Activated T-helper 17 cell treated with anti-CD3 and anti-CD28 coated beads, Interleukin-2, amount 50 U/mL, for 72 hours (primary cell): Measurements from ENCODE around the gene PRRG1. TPM values are rescaled to one million over a fixed set of nuclear protein-coding genes. Genes with fewer than 3 reads are reported as not detected.
"Not testable (repeated sequence)": the region's sequence is repeated elsewhere in the genome, so short reads cannot be mapped to it uniquely, and the experiment has no call there.

Experiments used
- ATAC-seq: fragments of 150-1000 bp; cut with Tn5 transposase; replicated peaks from 2 replicates; pipeline ENCODE4 v1.10.0; 2021; ENCODE audit warnings: mild to moderate bottlenecking, moderate library complexity
- H3K27ac Mint-ChIP-seq: one replicate; pipeline ENCODE4 v1.8.0; 2022; ENCODE audit warnings: mixed read lengths
- H3K27me3 Mint-ChIP-seq: one replicate; pipeline ENCODE4 v1.8.0; 2022; ENCODE audit warnings: mixed read lengths
- H3K36me3 Mint-ChIP-seq: one replicate; pipeline ENCODE4 v1.8.0; 2022; ENCODE audit warnings: low read depth, mild to moderate bottlenecking, mixed read lengths
- H3K4me1 Mint-ChIP-seq: one replicate; pipeline ENCODE4 v1.8.0; 2022; ENCODE audit warnings: mixed read lengths
- H3K4me3 Mint-ChIP-seq: one replicate; pipeline ENCODE4 v1.8.0; 2022; ENCODE audit warnings: mild to moderate bottlenecking, mixed read lengths
- H3K9me3 Mint-ChIP-seq: one replicate; pipeline ENCODE4 v1.8.0; 2022; ENCODE audit warnings: mixed read lengths
- total RNA-seq, 2 donors: library from RNA; stranded (reverse); gene quantifications; one replicate each; pipeline ENCODE4 v1.2.3, GENCODE V29; 2022

Gene PRRG1
- total RNA-seq, 2 donors from 2014 or later, result not detected

- no peaks in the 10 kb centered on the region for H3K36me3 Mint-ChIP-seq
- no peak overlapping the region for H3K4me3 Mint-ChIP-seq
- H3K27me3 Mint-ChIP-seq, result no peaks in the 10 kb centered on the region
- H3K4me1 Mint-ChIP-seq, result no peaks in the 10 kb centered on the region
- H3K27ac Mint-ChIP-seq, result no peak overlapping the region
- no peak for ATAC-seq
- H3K9me3 Mint-ChIP-seq, result no peaks in the 10 kb centered on the region
Measured at GRCh38 chrX:37470711-37471110, 121.5 kb downstream of the PRRG1 start.

DNA sequence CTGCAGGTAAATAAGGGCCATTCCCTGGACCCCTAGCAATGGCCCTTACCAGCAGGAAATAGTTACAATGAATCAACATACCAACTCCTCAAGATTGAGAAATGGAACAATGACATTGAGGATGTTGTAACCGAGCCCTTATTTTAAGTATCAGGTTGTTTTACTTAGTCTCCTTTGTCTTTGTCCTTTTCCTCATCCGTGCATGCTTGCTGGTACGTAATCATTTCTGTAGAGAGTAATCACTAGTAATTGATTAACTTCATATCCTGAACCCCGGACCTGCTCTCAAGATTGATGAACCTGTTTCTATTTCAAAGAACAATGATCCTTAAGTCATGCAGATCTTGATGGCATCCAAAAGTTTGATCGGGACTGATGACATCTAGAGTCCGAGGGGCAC, 123.7 kb downstream of the PRRG1 start:
- Mint-ChIP-seq H3K27ac (no peak overlapping the region), H3K4me1 (no peaks in the 10 kb centered on the region), H3K9me3 (no peaks in the 10 kb centered on the region), H3K36me3 (no peaks in the 10 kb centered on the region), H3K4me3 (no peak overlapping the region), H3K27me3 (peaks cover 4% of the 10 kb centered on the region)
- no peak for ATAC-seq

DNA sequence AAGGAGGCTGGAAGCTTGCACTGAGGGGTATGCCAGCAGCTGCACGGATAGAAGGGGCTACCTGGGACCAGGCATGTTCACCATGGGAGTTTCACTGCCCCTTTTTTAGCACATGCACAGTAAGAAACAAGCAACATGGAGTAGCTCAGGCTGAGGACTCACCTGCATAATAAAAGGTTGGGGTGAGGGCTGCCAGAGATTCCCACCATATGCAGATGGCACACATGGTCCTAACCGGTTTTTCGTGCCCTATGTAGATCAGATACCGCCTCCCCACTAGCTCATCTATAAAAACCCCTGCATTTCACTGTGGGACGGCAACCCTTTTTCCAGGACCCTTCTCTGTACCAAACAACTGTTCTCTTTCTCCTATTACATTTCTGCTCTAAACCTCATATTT, 125.3 kb downstream of the PRRG1 start:
- Mint-ChIP-seq H3K27ac (no peak overlapping the region), H3K27me3 (peaks cover 7% of the 10 kb centered on the region), H3K4me3 (no peak overlapping the region), H3K4me1 (no peaks in the 10 kb centered on the region), H3K9me3 (no peaks in the 10 kb centered on the region), H3K36me3 (no peaks in the 10 kb centered on the region)
- ATAC-seq, result no peak

DNA sequence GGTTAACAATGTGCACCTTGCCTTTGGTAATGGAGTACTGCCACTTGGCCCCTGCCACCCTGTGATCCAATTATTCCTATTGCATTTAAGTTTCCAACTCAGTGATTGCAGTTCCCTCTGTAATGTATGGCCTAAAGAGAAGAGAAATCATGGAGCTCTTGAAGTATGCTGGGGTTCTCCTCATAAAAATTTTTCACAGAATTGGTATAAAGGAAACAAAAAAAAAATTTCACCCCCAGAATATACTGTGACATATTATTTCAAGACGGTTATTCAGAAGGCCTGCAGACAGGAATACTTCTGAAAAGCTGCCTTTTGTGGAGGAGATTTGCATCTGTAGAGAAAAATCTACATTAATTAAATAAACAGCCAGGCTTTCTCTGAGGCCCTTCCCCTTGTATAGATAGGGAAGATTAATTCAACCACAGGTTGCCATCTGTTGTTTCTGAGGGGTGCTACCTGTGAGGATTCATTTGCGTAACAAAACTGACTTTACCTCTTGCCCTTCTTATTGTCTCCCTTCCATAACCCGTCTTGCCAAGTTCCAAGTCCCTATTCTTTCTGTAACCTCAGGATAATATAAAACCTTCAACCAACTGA, 127.5 kb downstream of the PRRG1 start:
- Mint-ChIP-seq H3K27ac (no peak overlapping the region), H3K27me3 (peaks cover 7% of the 10 kb centered on the region), H3K36me3 (no peaks in the 10 kb centered on the region), H3K4me3 (no peak overlapping the region), H3K9me3 (no peaks in the 10 kb centered on the region), H3K4me1 (no peaks in the 10 kb centered on the region)
- no peak for ATAC-seq

- H3K4me1 Mint-ChIP-seq, H3K27ac Mint-ChIP-seq, H3K4me3 Mint-ChIP-seq, ATAC-seq, H3K9me3 Mint-ChIP-seq, H3K36me3 Mint-ChIP-seq, H3K27me3 Mint-ChIP-seq: not testable (repeated sequence)
Measured at GRCh38 chrX:37484335-37484734, 135.2 kb downstream of the PRRG1 start.

- H3K27ac Mint-ChIP-seq, result no peak overlapping the region
- ATAC-seq, result no peak
- no peak overlapping the region for H3K4me3 Mint-ChIP-seq
- H3K27me3 Mint-ChIP-seq, result peaks cover 3% of the 10 kb centered on the region
- no peaks in the 10 kb centered on the region for H3K4me1 Mint-ChIP-seq
- no peaks in the 10 kb centered on the region for H3K36me3 Mint-ChIP-seq
- no peaks in the 10 kb centered on the region for H3K9me3 Mint-ChIP-seq
Measured at GRCh38 chrX:37485429-37485828, 136.3 kb downstream of the PRRG1 start.

DNA sequence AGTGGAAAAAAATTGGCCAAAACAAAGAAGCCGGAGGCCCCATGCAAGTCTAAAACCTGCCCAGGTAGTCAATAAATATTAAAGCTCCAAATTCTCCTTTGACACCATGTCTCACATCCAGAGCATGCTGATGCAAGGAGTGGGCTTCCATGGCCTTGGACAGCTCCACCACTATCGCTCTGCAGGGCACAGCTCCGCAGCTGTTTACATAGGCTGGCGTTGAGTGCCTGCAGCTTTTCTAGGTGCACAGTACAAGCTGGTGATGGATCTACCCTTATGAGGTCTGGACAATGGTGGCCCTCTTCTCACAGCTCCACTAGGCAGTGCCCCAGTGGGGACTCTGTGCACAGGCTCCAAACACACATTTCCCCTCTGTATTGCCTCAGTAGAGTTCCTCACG, 138.1 kb downstream of the PRRG1 start:
- H3K27me3 Mint-ChIP-seq, result peaks cover 3% of the 10 kb centered on the region
- H3K4me3 Mint-ChIP-seq, result no peak overlapping the region
- H3K36me3 Mint-ChIP-seq, result no peaks in the 10 kb centered on the region
- H3K4me1 Mint-ChIP-seq, result no peaks in the 10 kb centered on the region
- no peaks in the 10 kb centered on the region for H3K9me3 Mint-ChIP-seq
- no peak for ATAC-seq
- H3K27ac Mint-ChIP-seq, result no peak overlapping the region

- H3K9me3 Mint-ChIP-seq, result no peaks in the 10 kb centered on the region
- no peak overlapping the region for H3K4me3 Mint-ChIP-seq
- H3K27ac Mint-ChIP-seq, result no peak overlapping the region
- no peak for ATAC-seq
- no peaks in the 10 kb centered on the region for H3K27me3 Mint-ChIP-seq
- no peaks in the 10 kb centered on the region for H3K4me1 Mint-ChIP-seq
- no peaks in the 10 kb centered on the region for H3K36me3 Mint-ChIP-seq
Measured at GRCh38 chrX:37488323-37488722, 139.2 kb downstream of the PRRG1 start.

GRCh38 chrX:37491686-37492085, 142.5 kb downstream of the PRRG1 start:
- no peak overlapping the region for H3K27ac Mint-ChIP-seq
- no peaks in the 10 kb centered on the region for H3K4me1 Mint-ChIP-seq
- no peaks in the 10 kb centered on the region for H3K27me3 Mint-ChIP-seq
- no peaks in the 10 kb centered on the region for H3K9me3 Mint-ChIP-seq
- no peak overlapping the region for H3K4me3 Mint-ChIP-seq
- H3K36me3 Mint-ChIP-seq, result no peaks in the 10 kb centered on the region
- no peak for ATAC-seq

DNA sequence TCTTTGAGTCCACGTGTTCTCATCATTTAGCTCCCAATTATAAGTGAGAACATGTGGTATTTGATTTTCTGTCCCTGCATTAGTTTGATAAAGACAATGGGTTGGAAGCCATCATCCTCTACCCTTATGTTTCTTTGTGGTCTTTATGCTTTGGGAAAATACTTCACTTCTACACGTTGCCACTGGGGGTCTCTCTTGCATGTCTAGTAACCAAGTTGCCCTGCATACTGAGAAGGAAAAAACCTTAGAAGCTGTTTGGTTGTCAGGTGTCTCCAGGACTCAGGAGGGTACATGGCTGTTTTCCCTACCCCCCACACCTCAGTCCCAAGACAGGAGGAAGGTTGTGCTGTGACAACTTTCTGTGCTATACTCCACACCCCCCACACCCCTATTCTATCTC, 146.6 kb downstream of the PRRG1 start:
- ATAC-seq, H3K36me3 Mint-ChIP-seq, H3K4me1 Mint-ChIP-seq, H3K27ac Mint-ChIP-seq, H3K4me3 Mint-ChIP-seq, H3K9me3 Mint-ChIP-seq, H3K27me3 Mint-ChIP-seq: not testable (repeated sequence)

- not testable (repeated sequence) for H3K27me3 Mint-ChIP-seq, H3K4me3 Mint-ChIP-seq, ATAC-seq, H3K27ac Mint-ChIP-seq, H3K4me1 Mint-ChIP-seq, H3K36me3 Mint-ChIP-seq, H3K9me3 Mint-ChIP-seq
Measured at GRCh38 chrX:37497126-37497525, 148.0 kb downstream of the PRRG1 start.

- H3K27ac Mint-ChIP-seq, H3K4me1 Mint-ChIP-seq, H3K27me3 Mint-ChIP-seq, H3K9me3 Mint-ChIP-seq, H3K36me3 Mint-ChIP-seq, ATAC-seq, H3K4me3 Mint-ChIP-seq: not testable (repeated sequence)
Measured at GRCh38 chrX:37498323-37498722, 149.2 kb downstream of the PRRG1 start.

- not testable (repeated sequence) for ATAC-seq, H3K4me1 Mint-ChIP-seq, H3K4me3 Mint-ChIP-seq, H3K36me3 Mint-ChIP-seq, H3K27ac Mint-ChIP-seq, H3K27me3 Mint-ChIP-seq, H3K9me3 Mint-ChIP-seq
Measured at GRCh38 chrX:37499649-37500048, 150.5 kb downstream of the PRRG1 start.

GRCh38 chrX:37504991-37505390, 155.8 kb downstream of the PRRG1 start:
- H3K27ac Mint-ChIP-seq, result no peak overlapping the region
- no peak overlapping the region for H3K4me3 Mint-ChIP-seq

More at GRCh38 chrX:37504991-37505390, 155.8 kb downstream of the PRRG1 start:
- no peaks in the 10 kb centered on the region for H3K36me3 Mint-ChIP-seq
- H3K4me1 Mint-ChIP-seq, result no peaks in the 10 kb centered on the region
- ATAC-seq, result no peak
- peaks cover 3% of the 10 kb centered on the region for H3K27me3 Mint-ChIP-seq
- H3K9me3 Mint-ChIP-seq, result no peaks in the 10 kb centered on the region
